ENCODE results near the gene WAS.

DNA sequence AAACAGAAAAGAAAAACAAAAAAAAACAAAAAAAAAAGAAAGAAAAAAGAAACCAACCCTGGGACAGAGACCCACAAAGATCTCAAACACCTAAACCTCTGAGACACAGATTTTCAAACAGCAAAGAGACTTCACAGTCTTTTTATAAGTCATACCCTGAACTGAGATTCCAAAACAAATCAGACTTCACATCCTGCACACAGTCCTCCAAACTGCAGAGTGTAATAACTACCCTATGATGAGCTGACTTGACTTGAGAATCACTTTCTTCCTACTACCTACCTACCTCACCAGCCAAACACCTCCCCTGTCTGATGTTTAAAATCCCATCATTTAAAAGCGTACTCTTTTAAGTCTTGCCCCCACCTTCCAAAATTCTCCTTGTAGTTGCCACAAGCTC is 52.7 kb downstream of the WAS start:
- TF ChIP-seq, protein P1, sequence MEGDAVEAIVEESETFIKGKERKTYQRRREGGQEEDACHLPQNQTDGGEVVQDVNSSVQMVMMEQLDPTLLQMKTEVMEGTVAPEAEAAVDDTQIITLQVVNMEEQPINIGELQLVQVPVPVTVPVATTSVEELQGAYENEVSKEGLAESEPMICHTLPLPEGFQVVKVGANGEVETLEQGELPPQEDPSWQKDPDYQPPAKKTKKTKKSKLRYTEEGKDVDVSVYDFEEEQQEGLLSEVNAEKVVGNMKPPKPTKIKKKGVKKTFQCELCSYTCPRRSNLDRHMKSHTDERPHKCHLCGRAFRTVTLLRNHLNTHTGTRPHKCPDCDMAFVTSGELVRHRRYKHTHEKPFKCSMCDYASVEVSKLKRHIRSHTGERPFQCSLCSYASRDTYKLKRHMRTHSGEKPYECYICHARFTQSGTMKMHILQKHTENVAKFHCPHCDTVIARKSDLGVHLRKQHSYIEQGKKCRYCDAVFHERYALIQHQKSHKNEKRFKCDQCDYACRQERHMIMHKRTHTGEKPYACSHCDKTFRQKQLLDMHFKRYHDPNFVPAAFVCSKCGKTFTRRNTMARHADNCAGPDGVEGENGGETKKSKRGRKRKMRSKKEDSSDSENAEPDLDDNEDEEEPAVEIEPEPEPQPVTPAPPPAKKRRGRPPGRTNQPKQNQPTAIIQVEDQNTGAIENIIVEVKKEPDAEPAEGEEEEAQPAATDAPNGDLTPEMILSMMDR (IDR thresholded peaks at IDR 0.05) = no peak
- TF ChIP-seq POLR2A (IDR thresholded peaks at IDR 0.05) = no peak
